Hematopoietic multipotent progenitor cell treated with erythropoietin and hydrocortisone succinate and interleukin-3 and kit ligand, for 8 days (in vitro differentiated cells): ENCODE data around the gene RPRD2.

Experiments used
- DNase-seq: peaks from one replicate; pipeline ENCODE4 v3.0.0-alpha.2; 2015

RPRD2 gene

GRCh38 chr1:150515328-150516049 is 151.5 kb downstream of the RPRD2 start, which contains the start of gene FALEC:
Gene FALEC, plus strand, starts transcription at chr1:150515752.
- DNase-seq, result peak; percentile 95

- peak; percentile 15 for DNase-seq
Measured at GRCh38 chr1:150516050-150516591, 152.2 kb downstream of the RPRD2 start.

GRCh38 chr1:150516616-150517015 is 152.7 kb downstream of the RPRD2 start:
- peak; percentile 31 for DNase-seq

GRCh38 chr1:150521196-150521968 is 157.4 kb downstream of the RPRD2 start:
- no peak for DNase-seq

GRCh38 chr1:150525348-150525747 is 161.4 kb downstream of the RPRD2 start:
- no peak for DNase-seq
